NCI-H2227 (cell line): ENCODE data around the gene RPN2.

Source experiments
- DNase-seq: peaks from one replicate; lab custom pipeline; 2025; ENCODE audit not compliant: unreplicated experiment; lab: John Stamatoyannopoulos, UW

Gene RPN2

DNA sequence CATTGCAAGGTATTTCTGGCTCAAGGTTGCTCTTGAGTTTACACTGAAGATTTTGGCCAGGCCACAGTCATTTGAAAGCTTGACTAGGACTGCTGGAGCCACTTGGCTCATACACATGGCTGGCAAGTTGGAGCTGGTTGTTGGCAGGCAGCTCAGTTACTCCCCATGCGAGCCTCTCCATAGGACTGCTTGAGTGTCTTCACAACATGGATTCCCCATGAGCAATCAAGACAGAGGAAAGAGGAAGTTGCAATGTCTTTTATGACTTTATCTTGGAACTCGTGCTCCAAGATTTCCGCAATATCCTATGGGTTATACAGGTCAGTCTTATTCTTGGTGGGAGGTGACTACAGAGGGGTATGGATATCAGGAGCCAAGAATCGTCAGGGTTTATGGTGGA, 109.0 kb downstream of the RPN2 start:
- DNase-seq = no peak

DNA sequence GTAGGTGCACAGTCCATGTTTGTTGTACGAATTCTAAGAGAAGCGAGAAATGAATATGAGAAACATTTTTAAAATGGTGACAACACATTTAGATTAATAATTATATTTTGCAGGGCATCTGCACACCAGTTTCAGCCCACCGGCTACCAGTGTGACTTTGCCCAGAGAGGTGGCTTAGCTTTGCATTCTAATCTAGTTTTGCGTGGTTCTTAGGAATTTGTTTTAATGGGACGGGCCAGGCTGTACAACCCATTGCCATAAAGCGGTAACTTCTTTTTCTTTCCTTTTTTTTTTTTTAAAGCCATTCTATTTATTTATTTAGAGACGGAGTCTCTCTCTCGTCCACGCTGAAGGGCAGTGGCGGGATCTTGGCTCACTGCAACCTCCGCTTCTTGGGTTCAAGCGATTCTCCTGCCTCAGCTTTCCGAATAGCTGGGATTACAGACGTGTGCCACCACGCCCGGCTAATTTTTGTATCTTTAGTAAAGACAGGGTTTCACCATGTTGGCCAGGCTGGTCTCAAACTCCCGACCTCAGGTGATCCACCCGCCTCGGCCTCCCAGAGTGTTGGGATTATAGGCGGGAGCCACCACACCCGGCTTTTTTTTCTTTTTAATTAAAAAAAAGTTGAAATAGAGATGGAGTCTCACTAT, 111.2 kb downstream of the RPN2 start:
- no peak for DNase-seq
